CD4-positive, alpha-beta T cell treated with Interleukin-6 for 4 hours (primary cell): Measurements from ENCODE around the gene BACH2.
"Not testable (repeated sequence)": the region's sequence is repeated elsewhere in the genome, so short reads cannot be mapped to it uniquely, and the experiment has no call there.

Experiments
- DNase-seq: peaks from one replicate; pipeline ENCODE4 v3.0.0-alpha.2; 2020; ENCODE audit warnings: mixed read lengths

BACH2 gene

DNA sequence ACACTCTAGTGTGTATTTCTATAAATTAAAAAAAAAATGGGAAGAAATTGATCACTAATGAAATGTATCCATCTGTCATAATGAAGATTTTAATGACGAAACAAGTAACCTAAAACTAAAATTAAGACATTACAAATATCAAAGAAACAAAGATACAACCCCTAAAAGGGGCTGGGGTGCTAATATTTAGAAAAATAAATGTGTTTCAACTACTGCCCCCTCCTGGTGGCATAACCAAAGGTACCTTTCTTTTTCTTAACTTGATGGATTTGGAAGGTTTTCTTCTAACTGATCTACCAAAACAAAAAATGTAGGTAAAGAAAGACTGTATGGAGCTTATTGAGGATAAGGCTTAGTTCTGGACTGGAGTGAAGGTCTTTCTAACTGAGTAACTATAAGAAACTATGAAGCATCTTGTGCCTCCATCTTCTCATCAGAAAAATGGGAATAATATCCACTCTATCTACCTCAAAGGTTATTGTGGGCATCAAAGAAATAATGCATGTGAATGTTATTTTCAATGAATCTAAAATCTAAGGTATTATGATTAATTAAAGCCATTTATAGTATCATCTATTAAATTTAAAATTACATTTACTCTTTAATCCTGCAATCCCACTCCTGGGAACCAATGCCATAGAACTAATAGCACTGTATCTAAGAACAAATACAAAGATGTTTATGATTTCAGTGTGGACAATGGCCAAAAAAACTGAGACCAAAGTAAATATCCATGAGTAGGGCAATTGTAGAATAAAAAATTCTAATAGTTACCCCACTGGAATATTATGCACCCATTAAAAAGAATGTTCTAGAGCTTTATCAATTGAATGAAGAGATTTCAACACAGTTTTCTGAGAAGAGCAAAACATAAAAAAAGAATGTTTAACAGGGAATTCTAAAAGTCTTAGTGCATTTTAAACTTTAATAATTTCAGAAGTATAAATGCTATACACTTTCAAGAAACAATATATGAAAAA, 117.2 kb downstream of the BACH2 start:
- peak; percentile 51 for DNase-seq

DNA sequence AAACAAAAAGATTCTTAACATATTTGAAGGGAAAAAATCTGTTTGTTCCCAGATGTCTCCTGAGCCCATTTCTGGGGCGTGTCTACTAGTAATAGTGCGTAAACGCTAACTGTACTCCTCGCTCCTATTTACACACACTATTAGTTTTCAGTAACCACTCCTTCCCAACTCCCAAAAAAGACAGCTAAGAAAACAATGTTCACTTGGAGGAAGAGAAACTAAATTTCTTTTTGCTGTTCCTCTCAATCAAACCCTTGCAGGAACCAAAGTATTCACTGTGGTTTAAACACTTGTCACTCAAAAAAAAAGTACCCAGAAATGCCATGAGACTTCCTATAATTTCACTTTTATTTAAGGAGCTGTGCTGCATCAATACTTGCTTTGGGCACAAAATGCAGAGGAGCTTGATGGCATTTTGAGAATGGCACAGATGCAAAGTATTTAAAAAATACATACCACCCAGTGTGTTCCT, 118.2 kb downstream of the BACH2 start:
- DNase-seq: no peak

DNA sequence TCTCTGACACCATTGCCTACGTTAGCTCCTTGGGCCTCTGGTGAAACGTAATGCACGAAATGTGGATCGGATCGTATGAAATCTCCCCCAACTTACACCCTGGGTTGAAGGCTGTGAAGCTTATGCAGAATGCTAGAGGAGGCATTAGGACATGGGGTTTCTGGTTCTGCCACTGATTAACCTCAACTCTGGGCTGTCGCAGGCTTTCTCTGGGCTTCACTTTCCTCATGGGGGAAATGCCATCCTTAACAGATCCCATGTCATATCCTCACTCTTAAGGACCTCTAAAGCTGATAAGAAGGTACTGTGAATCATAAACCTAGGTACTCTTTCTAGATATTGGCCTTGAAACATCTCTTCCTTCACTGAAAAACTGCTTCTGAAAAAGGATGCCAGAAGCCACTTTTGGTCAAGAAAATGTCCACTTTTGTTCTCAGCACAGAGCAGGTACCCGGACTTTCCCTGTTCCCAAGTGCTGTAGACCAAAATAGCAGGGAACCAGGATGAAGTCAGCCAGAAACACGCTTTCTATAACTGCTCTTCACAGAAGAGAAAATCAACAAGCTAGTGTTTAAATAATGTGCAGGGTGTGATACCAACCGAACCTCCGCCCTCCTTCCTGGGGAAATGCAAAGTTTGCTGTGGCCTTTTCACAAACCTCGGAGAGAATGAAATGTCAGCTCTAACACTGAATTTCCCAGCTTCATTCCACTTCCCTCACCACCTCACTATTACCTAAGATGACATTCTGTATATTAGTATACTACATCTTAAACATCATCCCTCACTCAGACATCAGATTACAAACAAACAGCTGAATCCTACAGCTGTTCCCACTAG, 118.9 kb downstream of the BACH2 start:
- DNase-seq: no peak

DNA sequence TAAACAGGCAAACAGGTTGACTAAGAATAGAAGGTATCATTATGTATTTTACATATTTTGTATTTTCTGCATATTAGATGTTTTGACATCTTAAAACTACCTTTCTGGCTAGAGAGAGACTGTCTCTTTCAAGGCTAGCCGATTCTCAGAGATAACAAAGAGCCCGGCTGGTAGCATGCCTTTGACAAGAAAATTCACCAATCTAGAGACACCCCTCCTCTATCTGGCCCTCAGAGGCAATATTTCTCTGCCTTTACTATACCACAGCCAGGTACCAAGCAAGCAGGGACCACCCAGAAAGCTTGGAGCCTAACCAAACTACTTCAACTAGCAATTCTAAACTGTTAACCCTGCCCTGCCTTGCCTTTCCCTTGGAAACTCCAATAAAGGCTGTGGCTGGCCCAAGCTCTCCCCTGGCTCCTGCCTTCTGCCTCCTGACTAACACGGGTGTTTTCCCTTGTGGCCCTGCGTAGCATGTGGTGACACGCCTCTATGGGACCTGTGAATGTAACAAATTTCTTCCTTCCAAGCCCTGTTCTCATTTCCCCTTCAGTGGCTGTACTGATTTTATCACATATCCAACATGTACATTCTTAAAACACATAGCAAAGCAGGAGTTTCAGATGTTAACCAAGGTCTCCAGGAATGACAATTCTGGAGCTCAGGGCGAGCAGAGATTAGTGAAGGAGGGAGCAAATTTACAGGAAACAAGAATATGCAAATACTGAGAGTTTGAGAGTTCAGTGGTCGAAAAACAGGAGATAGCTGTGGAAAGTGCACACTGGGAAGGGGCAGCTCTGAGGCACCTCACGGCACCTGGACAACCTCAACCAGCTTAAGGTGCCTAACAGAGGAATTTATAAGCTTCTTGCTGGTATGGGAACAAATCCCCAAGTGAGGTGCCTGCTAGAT, 120.8 kb downstream of the BACH2 start:
- DNase-seq: peak; percentile 50

DNA sequence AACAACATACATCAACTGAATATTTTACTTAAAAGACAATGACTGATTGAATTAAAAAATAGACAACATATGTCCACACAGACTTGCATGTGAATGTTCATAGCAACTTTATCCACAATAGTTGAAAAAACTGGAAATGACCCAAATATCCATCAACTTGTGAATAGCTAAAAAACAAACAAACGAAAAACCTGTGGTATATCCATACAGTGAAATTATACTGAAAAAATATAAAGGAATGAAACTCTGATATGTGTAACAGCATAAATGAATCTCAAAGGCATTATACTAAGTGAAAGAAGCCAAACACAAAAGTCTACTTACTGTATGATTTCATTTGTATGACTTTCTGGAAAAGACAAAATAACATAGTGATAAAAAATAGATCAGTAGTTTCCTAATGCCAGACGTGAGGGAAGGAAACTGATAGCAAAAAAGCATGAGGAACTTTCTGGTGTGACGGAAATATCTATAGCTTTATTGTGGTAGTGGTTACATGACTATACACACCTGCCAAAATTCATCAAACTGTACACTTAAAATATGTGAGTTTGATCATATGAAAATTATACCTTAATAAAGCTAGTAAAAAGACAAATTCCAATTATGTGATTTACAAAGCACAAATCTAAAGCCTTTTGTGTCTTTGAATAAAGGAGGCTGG, 123.2 kb downstream of the BACH2 start:
- DNase-seq: no peak

DNA sequence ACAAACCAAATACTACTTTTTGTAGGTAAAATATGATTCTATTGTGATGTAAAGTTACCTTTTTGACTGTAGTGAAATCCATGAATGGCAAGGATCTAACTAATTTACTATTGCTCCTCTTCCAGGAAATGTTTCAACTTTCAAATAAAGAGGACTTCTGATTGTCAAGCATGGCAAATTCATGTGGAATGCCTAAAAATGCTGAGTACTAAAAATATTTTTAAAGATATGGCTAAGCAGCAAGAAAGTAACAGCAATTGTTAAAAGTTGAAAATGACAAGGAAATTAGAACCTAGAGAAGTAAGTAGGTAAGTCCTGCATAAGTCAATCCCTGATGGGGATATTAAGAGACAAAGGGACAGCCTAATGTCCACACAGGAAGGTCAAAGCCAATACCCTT, 126.0 kb downstream of the BACH2 start:
- no peak for DNase-seq

DNA sequence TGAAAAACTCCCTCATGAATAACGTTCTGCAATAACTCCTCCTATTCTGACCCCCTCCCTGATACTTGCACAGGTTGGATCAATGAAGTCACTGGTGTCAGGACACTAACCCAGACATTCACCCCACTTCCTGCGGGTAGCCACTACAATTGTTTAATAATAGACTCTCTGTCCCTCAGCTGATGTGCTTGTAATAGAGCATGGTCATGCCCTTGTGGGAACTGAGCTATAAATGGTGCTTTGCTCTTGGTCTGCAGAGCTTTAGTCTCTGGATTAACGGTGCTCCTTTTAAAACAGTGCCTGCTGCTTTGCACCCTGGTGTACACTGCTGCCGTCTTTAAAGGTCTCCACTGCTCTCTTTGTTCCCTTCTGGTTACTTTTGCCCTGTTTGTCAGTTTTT, 127.3 kb downstream of the BACH2 start:
- DNase-seq: no peak

DNA sequence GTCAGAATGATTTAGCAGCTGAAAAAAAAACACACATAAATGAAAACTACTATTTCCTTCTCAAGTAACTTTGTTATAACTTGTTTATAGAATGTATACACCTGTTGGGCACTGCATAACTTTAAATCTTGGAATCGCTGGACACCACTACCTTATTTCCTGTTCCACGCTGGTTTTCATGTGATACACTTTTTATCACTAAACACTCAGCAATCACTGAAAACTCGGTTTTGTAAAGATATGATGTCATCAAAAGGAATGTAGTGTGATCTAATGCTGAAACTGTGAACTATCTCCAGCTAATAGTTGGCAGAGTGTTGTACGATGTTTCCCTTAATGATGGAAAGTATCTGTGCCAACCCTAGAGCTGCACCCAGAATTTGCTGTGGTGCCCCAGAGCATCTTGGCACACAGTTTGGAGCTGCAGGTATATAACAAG, 127.9 kb downstream of the BACH2 start:
- DNase-seq: no peak

DNA sequence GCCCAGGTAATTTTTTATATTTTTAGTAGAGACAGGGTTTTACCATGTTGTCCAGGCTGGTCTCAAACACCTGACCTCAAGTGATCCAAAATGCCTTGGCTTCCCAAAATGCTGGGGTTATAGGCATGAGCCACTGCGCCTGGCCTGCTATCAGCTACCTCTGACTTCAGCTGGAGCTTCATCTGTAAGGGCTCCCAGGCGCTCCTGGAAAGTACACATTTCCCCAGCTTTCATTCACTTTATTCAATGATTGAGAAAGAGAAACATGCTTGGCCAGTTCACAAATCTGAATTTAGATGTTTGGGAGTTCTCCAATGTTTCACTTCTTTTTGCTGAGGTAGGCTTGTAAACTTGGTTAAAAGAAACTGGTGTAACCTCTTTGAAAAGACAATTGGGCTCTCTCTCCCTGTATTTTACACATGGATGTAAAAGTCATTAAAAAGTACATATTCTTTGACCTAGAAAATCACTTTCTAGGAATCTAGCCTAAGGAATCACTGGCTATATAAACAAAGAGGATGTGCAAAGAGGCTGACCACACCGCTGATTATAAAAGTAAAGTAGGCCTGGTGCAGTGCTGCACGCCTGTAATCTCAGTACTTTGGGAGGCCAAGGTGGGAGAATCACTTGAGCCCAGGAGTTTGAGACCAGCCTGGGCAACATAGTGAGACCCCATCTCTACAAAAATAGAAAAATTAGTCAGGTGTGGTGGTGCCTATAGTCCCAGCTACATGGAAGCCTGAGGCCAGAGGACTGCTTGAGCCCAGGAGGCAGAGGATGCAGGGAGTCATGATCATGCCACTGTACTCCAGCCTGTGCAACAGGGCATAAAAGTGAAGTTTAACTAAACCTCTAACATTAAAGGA, 128.9 kb downstream of the BACH2 start:
- no peak for DNase-seq

DNA sequence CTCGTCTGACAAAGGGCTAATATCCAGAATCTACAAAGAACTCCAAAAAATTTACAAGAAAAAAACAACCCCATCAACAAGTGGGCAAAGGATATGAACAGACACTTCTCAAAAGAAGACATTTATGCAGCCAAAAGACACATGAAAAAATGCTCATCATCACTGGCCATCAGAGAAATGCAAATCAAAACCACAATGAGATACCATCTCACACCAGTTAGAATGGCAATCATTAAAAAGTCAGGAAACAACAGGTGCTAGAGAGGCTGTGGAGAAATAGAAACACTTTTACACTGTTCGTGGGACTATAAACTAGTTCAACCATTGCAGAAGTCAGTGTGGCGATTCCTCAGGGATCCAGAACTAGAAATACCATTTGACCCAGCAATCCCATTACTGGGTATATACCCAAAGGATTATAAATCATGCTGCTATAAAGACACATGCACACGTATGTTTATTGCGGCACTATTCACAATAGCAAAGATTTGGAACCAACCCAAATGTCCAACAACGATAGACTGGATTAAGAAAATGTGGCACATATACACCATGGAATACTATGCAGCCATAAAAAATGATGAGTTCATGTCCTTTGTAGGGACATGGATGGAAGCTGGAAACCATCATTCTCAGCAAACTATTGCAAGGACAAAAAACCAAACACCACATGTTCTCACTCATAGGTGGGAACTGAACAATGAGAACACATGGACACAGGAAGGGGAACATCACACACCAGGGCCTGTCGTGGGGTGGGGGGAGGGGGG, 130.3 kb downstream of the BACH2 start:
- not testable (repeated sequence) for DNase-seq

DNA sequence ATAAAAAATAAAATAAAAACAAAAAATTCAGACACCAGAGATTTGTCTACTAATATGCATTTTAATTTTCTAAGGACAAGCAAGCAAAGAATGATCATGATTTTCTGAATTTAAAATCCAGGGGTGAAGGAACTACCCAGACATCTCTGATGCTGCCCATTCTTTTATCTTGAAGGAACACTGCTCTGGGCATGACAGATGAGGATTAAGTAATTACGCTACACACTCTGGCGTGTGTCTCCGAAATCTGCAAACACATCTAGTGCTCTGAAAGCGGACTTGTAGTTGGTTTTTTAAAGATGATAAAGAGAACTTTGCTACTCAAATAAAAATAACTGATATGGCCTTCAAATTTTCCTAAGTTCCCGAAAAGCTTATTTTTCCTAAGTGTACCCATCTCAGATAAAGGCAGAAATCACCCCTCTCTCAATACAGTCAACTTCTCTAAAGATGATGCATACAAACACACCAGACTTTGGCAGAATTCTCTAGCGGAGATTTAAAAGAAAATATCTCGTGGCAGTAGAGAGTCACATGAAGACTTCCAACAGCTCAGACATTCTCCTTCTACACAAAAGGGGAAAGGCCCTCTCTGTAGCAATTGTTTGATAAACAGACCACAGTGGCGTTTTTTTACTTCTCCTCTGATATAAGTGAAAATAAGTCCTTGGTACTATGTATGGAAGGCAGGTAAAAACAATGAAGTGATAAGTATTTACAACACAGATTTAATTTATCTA, 133.8 kb downstream of the BACH2 start:
- DNase-seq: no peak

DNA sequence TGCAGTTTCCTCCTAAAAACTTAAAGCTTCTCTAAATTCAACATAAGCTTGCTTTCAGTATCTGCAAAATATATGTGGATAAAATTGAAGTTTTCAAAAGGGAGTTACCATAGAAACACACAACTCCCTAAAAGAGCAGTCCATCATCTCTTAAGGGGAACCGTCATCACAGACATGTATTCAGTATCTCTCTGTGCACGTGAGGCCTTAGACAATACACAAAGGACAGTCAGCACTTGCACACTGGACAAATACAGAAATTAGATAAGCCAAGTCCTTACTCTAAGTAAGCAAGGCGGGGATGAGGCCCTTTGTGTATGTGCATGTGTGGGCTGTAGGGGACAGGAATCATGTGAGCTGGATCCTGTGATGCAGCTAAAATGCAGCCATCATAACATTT, 136.6 kb downstream of the BACH2 start:
- DNase-seq: no peak

DNA sequence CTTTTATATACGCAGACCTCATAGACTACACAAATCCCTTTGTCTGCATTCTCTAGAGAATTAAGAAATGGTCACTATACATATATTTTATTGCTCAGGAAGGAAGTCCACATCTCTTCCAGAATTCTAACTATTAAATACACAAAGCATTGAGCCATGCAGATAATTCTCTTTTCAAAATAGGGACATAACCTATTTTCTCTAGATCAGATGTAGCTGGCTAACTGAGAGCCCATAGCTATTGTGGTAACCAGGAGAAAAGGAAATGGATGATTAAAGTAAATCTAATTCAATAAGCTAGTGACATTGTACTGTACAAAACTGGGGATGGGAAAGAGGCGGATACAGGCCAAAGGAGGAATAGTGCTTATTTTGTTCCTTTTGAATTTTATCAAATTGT, 137.2 kb downstream of the BACH2 start:
- DNase-seq: no peak

DNA sequence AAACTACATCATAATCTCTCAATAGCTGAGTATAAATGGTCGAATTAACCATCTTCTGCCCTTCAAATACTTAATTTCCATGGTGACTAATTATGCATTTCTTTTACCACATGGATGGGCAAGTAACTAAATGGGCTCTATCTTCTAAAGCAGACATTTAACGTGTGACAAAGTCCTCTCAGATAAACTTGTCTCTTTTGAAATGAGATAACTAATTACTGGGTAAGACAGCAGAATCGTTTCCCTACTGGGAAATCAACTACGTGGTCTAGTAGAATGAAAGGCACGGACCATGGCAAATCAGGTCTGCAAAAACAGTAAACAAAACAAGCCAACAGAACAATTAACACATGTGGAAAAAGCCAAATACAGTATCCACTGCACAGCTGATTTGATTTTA, 137.7 kb downstream of the BACH2 start:
- no peak for DNase-seq

DNA sequence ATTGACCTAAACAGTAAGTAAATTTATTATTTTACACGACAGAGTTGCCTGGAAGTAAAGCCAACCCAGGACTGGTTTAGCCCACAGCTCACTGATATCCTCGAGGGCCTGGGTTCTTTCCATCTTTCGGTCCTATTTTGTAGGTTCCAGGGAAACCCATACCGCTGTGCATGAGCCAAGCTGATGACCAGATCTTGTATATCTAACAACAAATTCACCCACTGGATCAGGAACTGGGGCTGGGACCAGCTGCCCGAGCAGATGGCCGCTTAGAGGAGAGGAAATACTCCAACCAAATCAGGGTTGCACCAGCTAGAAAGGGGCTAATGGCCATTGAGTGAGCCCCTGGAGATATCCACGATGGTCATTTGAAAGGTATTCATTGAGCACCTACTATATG, 139.2 kb downstream of the BACH2 start:
- DNase-seq: no peak

DNA sequence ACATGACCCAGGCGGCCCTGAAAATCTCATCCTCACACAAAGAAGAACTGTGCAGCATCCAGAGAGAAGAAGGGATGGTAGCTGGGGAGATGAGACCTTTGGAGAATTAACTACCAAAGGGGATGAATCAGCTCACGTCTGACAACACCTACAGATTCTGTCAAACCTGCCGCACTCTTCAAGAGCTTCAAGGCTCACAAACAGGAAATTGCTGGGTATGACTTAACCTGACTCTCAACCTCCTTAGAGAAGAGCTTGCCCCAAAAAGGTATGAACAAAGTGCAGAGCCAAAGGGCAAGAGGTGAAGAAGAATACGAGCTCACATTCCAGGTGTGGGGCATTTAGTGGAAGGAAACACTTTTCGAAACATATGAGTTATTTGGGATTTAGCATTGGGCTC, 139.8 kb downstream of the BACH2 start:
- peak; percentile 59 for DNase-seq

DNA sequence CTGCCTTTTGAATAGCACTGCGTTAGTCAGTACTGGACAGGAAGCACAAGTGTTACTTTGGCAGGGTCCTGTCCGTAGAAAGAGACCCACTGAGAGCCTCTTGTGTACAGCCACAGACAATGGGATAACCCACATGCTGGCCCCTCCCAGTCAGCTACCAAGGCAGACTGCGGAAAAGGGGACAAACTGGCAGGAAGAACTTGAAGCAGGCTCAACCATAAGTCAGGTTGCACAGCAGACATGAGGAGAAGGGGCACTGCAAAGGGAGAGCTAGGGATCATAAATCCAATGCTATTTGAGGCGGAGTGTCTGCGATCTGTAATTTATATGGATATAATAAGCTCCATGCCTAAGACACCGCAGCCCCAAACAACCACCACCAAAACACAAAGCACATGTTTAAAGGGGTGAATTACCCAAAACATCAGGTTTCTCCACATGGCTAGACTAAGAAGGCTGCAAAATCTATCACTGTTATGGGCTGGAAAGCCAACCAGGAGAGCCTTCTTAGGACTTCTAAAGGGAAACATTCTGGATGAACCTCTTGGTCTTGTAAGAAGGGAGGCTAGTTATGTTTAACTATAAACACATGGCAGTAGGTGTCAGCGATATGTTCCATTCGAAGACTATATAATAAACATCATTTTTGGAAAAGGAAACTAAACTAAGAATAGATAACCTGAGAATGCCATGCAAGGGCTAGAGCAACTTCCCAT, 141.7 kb downstream of the BACH2 start:
- no peak for DNase-seq

DNA sequence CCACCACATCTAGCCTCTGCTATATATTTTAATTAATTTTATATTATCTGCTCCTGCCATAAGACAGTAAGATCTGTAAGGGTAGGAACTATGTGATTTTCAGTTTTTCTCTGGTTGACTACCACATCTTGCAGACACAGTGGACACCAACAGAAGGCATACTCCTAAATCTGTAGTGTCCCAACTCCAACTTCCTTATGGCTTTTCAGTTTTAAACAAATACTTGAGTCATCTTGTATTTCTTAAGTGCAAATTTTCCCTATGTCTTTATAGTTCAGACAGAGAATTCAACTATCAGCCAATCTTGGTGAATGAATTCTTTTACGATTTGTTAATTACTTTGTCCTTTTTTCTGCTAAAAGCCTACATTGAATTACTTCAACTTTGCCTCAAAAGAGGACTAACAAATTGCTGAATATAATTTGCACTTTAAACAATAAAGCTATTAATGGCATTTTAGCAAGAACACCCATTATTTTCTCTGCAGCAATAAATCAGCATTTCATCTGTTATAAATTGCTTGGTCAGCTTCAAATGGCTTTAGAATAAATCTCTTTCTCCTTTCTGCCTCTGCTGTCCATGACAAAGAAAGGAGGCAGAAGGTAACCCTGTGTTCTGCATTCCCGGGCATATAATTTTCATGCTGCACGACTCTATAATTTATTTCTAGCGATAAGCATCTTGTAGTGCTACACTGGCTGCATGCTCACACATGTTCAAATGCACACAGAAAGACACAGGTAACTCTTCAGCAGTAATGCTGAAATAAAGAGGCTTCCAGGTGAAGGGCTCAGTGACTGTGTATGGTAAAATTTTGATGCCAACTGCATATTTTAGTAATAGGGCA, 144.8 kb downstream of the BACH2 start:
- no peak for DNase-seq
